H9 (cell line): Measurements from ENCODE around the gene FPR1. TPM values are rescaled to one million over a fixed set of nuclear protein-coding genes. Genes with fewer than 3 reads are reported as not detected.

ENCODE experiments used
- DNase-seq: peaks from one replicate; pipeline ENCODE4 v3.0.0-alpha.2; 2017
- H2AFZ ChIP-seq: one replicate; pipeline ENCODE4 v1.6.1; 2013; ENCODE audit warnings: mild to moderate bottlenecking, low read length, control low read depth, moderate library complexity
- H2AK5ac ChIP-seq: 2 replicates; pipeline ENCODE4 v1.6.1; 2013; ENCODE audit warnings: low read length, control low read depth, mixed read lengths; ENCODE audit not compliant: insufficient read length
- H2BK120ac ChIP-seq: one replicate; pipeline ENCODE4 v1.6.1; 2013; ENCODE audit warnings: low read depth, mild to moderate bottlenecking, low read length, control low read depth, inconsistent platforms; ENCODE audit not compliant: poor library complexity, severe bottlenecking
- H2BK12ac ChIP-seq: 2 replicates; pipeline ENCODE4 v1.6.1; 2013; ENCODE audit warnings: low read length, control low read depth, mixed read lengths, low read depth; ENCODE audit not compliant: insufficient read length
- H2BK15ac ChIP-seq: 2 replicates; pipeline ENCODE4 v1.6.1; 2013; ENCODE audit warnings: low read depth, low read length, control low read depth
- H2BK20ac ChIP-seq: one replicate; pipeline ENCODE4 v1.6.1; 2013; ENCODE audit warnings: low read depth, mild to moderate bottlenecking, low read length, control low read depth, inconsistent platforms; ENCODE audit not compliant: poor library complexity, severe bottlenecking
- H2BK5ac ChIP-seq: 2 replicates; pipeline ENCODE4 v1.6.1; 2013; ENCODE audit warnings: low read length, control low read depth, mixed read lengths; ENCODE audit not compliant: insufficient read length
- H3K14ac ChIP-seq: 2 replicates; pipeline ENCODE4 v1.6.1; 2013; ENCODE audit warnings: low read length, control low read depth; ENCODE audit not compliant: insufficient read depth
- H3K18ac ChIP-seq: 2 replicates; pipeline ENCODE4 v1.6.1; 2013; ENCODE audit warnings: low read depth, mild to moderate bottlenecking, mixed read lengths, low read length, control low read depth; ENCODE audit not compliant: insufficient read length
- H3K23ac ChIP-seq: 2 replicates; pipeline ENCODE4 v1.6.1; 2013; ENCODE audit warnings: low read length, control low read depth, mixed read lengths, low read depth; ENCODE audit not compliant: insufficient read length
- H3K23me2 ChIP-seq: 2 replicates; pipeline ENCODE4 v1.6.1; 2013; ENCODE audit warnings: low read depth, mild to moderate bottlenecking, mixed read lengths, low read length, control low read depth; ENCODE audit not compliant: insufficient read length, poor library complexity, severe bottlenecking
- H3K27ac ChIP-seq: 2 replicates; pipeline ENCODE4 v1.5.1; 2013; ENCODE audit warnings: low read length, control low read depth, mixed read lengths, low read depth; ENCODE audit not compliant: insufficient read length
- H3K27me3 ChIP-seq: 2 replicates; pipeline ENCODE4 v1.6.1; 2013; ENCODE audit warnings: low read length, control low read depth, inconsistent platforms; ENCODE audit not compliant: insufficient read depth
- H3K4ac ChIP-seq: 2 replicates; pipeline ENCODE4 v1.6.1; 2013; ENCODE audit warnings: low read depth, mild to moderate bottlenecking, control low read depth, inconsistent platforms, low read length, moderate library complexity
- H3K4me1 ChIP-seq: 2 replicates; pipeline ENCODE4 v1.6.1; 2013; ENCODE audit warnings: low read length, control low read depth, inconsistent platforms; ENCODE audit not compliant: insufficient read depth
- H3K4me2 ChIP-seq: 2 replicates; pipeline ENCODE4 v1.6.1; 2013; ENCODE audit warnings: low read length, control low read depth, mixed read lengths; ENCODE audit not compliant: insufficient read length, insufficient read depth
- H3K56ac ChIP-seq: 2 replicates; pipeline ENCODE4 v1.6.1; 2013; ENCODE audit warnings: low read depth, mild to moderate bottlenecking, mixed read lengths, low read length, control low read depth; ENCODE audit not compliant: insufficient read length
- H3K79me1 ChIP-seq: 2 replicates; pipeline ENCODE4 v1.6.1; 2013; ENCODE audit warnings: low read depth, mild to moderate bottlenecking, moderate library complexity, low read length, control low read depth, inconsistent platforms; ENCODE audit not compliant: insufficient read depth, poor library complexity, severe bottlenecking
- H3K79me2 ChIP-seq: 2 replicates; pipeline ENCODE4 v1.6.1; 2013; ENCODE audit warnings: low read length, control low read depth, inconsistent platforms; ENCODE audit not compliant: insufficient read depth
- H3K9ac ChIP-seq: 2 replicates; pipeline ENCODE4 v1.6.1; 2013; ENCODE audit warnings: low read length, control low read depth, mixed read lengths; ENCODE audit not compliant: insufficient read length; ENCODE audit errors: extremely low read depth
- H3K9me3 ChIP-seq: one replicate; pipeline ENCODE4 v1.6.1; 2013; ENCODE audit warnings: low read depth, low read length, inconsistent platforms; ENCODE audit not compliant: control insufficient read depth
- H3T11ph ChIP-seq: one replicate; pipeline ENCODE4 v1.6.1; 2013; ENCODE audit warnings: mild to moderate bottlenecking, low read length, control low read depth, inconsistent platforms
- H4K20me1 ChIP-seq: one replicate; pipeline ENCODE4 v1.6.1; 2013; ENCODE audit not compliant: control insufficient read depth, insufficient read length, insufficient read depth
- H4K5ac ChIP-seq: 2 replicates; pipeline ENCODE4 v1.6.1; 2013; ENCODE audit warnings: low read depth, mild to moderate bottlenecking, mixed read lengths, low read length, control low read depth; ENCODE audit not compliant: insufficient read length
- H4K8ac ChIP-seq: replicated peaks from 2 replicates; pipeline ENCODE4 v1.6.1; 2013; ENCODE audit warnings: low read length, control low read depth, mixed read lengths, low read depth; ENCODE audit not compliant: insufficient read length
- H4K91ac ChIP-seq: 2 replicates; pipeline ENCODE4 v1.6.1; 2013; ENCODE audit warnings: low read depth, mild to moderate bottlenecking, moderate library complexity, mixed read lengths, low read length, control low read depth; ENCODE audit not compliant: insufficient read length
- H3K27ac Mint-ChIP-seq, 3 experiments: 2 replicates in 2 of 3; 3 replicates in 1 of 3; pipeline ENCODE4 v1.8.0; 2020 to 2021; ENCODE audit warnings: mixed read lengths in 3 of 3, mild to moderate bottlenecking in 1 of 3, moderate library complexity in 1 of 3
- H3K27me3 Mint-ChIP-seq: 2 replicates; pipeline ENCODE4 v1.8.0; 2021; ENCODE audit warnings: low read depth, mild to moderate bottlenecking, moderate library complexity, mixed read lengths
- H3K36me3 Mint-ChIP-seq, 3 experiments: 2 replicates in 2 of 3; 3 replicates in 1 of 3; pipeline ENCODE4 v1.8.0; 2020 to 2021; ENCODE audit warnings: low read depth in 3 of 3, mixed read lengths in 3 of 3; ENCODE audit not compliant: insufficient read depth in 1 of 3
- H3K4me1 Mint-ChIP-seq, 2 experiments: 2 replicates each; pipeline ENCODE4 v1.8.0; 2020; ENCODE audit warnings: mixed read lengths in 2 of 2
- H3K4me3 Mint-ChIP-seq, 2 experiments: 2 replicates in 1 of 2; 3 replicates in 1 of 2; pipeline ENCODE4 v1.8.0; 2020 to 2021; ENCODE audit warnings: mild to moderate bottlenecking in 2 of 2, mixed read lengths in 2 of 2, moderate library complexity in 1 of 2
- H3K9me3 Mint-ChIP-seq, 2 experiments: 2 replicates in 1 of 2; 3 replicates in 1 of 2; pipeline ENCODE4 v1.8.0; 2020; ENCODE audit warnings: mild to moderate bottlenecking in 2 of 2, mixed read lengths in 2 of 2, moderate library complexity in 1 of 2
- CTCF ChIP-seq: fragments of 200-600 bp; sonication (generic); conservative IDR thresholded peaks from 3 replicates; pipeline ENCODE4 v1.8.0; 2021; ENCODE audit warnings: antibody characterized with exemption, mild to moderate bottlenecking
- WGBS: extraction: QIAGEN DNeasy Blood & Tissue Kit; methylation state at CpG from one replicate; pipeline ENCODE4 v1.1.7; 2013; ENCODE audit warnings: missing lambda C conversion rate, low lambda C conversion rate, mixed read lengths; ENCODE audit not compliant: insufficient read length; ENCODE audit errors: extremely low coverage; 5-methylcytosine and 5-hydroxymethylcytosine counted together
- total RNA-seq: library from RNA; stranded (reverse); gene quantifications from 2 replicates; pipeline ENCODE4 v1.2.1, GENCODE V29; 2021

Gene FPR1
- total RNA-seq, 1 experiment from 2014 or later, result not detected

GRCh38 chr19:51793994-51794393 is 42.3 kb upstream of the FPR1 start:
- no peaks in the 10 kb centered on the region for H3K23me2 ChIP-seq
- DNase-seq, result no peak
- H2BK5ac ChIP-seq, result no peak overlapping the region
- H4K20me1 ChIP-seq, result no peaks in the 10 kb centered on the region
- H3K56ac ChIP-seq, result no peak overlapping the region
- H3K36me3 Mint-ChIP-seq, result peaks cover 0 to 6% (median 3%) of the 10 kb centered on the region in 3 experiments; a peak in 2 of 7 replicates
- H2AFZ ChIP-seq, result no peak overlapping the region
- H3T11ph ChIP-seq, result no peak overlapping the region
- H4K5ac ChIP-seq, result no peak overlapping the region
- no peak overlapping the region for H2BK12ac ChIP-seq
- peaks cover 77 to 84% of the 10 kb centered on the region in 2 experiments for H3K9me3 Mint-ChIP-seq
- H3K27me3 ChIP-seq, result no peaks in the 10 kb centered on the region
- no peak overlapping the region for H2BK20ac ChIP-seq
- no peak overlapping the region for H3K27ac ChIP-seq
- WGBS, result no CpG with 5 or more reads among the region's 2 CpGs
- H2BK15ac ChIP-seq, result no peak overlapping the region
- no peaks in the 10 kb centered on the region for H3K79me1 ChIP-seq
- no peak overlapping the region for H3K18ac ChIP-seq
- no peak overlapping the region for H2AK5ac ChIP-seq
- no peaks in the 10 kb centered on the region for H3K4me1 ChIP-seq
- H3K4me1 Mint-ChIP-seq, result no peaks in the 10 kb centered on the region
- no peak overlapping the region for H3K4ac ChIP-seq
- H3K27ac Mint-ChIP-seq, result no peak overlapping the region
- no peak overlapping the region for H2BK120ac ChIP-seq
- H3K27me3 Mint-ChIP-seq, result peaks cover 9% of the 10 kb centered on the region
- no peak overlapping the region for H4K8ac ChIP-seq
- H3K4me2 ChIP-seq, result no peak overlapping the region
- no peak overlapping the region for H3K4me3 Mint-ChIP-seq
- no peak overlapping the region for H3K23ac ChIP-seq
- H3K9ac ChIP-seq, result no peak overlapping the region
- H3K14ac ChIP-seq, result no peak overlapping the region
- H3K9me3 ChIP-seq, result no peaks in the 10 kb centered on the region
- TF ChIP-seq CTCF, result no peak
- no peak overlapping the region for H4K91ac ChIP-seq
- H3K79me2 ChIP-seq, result no peaks in the 10 kb centered on the region
